BLaER1 treated with 17β-estradiol and CSF1 and Interleukin-3, amounts not matched to agents 10 nM and 100 nM (cell line): ENCODE measurements around the gene STRIP2.
"Not testable (repeated sequence)": the region's sequence is repeated elsewhere in the genome, so short reads cannot be mapped to it uniquely, and the experiment has no call there.

Experiments used
- H3K27ac ChIP-seq, 11 experiments: shearing (Covaris generic); formaldehyde crosslinking; 2 replicates each; pipeline ENCODE4 v1.8.1; 2022
- H3K27me3 ChIP-seq, 11 experiments: shearing (Covaris generic); formaldehyde crosslinking; 2 replicates each; pipeline ENCODE4 v1.8.1; 2022
- H3K36me3 ChIP-seq, 11 experiments: shearing (Covaris generic); formaldehyde crosslinking; 2 replicates each; pipeline ENCODE4 v1.8.1; 2022
- H3K4me1 ChIP-seq, 10 experiments: shearing (Covaris generic); formaldehyde crosslinking; 2 replicates each; pipeline ENCODE4 v1.8.1; 2022
- H3K4me2 ChIP-seq, 11 experiments: shearing (Covaris generic); formaldehyde crosslinking; 2 replicates each; pipeline ENCODE4 v1.8.1; 2022
- H3K4me3 ChIP-seq, 10 experiments: shearing (Covaris generic); formaldehyde crosslinking; 2 replicates each; pipeline ENCODE4 v1.8.1; 2022
- H3K9ac ChIP-seq, 11 experiments: shearing (Covaris generic); formaldehyde crosslinking; 2 replicates each; pipeline ENCODE4 v1.8.1; 2022
- H3K9me3 ChIP-seq, 11 experiments: shearing (Covaris generic); formaldehyde crosslinking; replicated peaks in 1 of 11; 2 replicates each; pipeline ENCODE4 v1.8.1; 2022
- H4K20me1 ChIP-seq, 11 experiments: shearing (Covaris generic); formaldehyde crosslinking; 2 replicates each; pipeline ENCODE4 v1.8.1; 2022
- Cebpa-rat ChIP-seq, 11 experiments: shearing (Covaris generic); IDR thresholded peaks; 2 replicates each; pipeline ENCODE4 v1.8.1; 2022

The STRIP2 gene

GRCh38 chr7:129513546-129513945 is 79.3 kb downstream of the STRIP2 start:
- no peaks in the 10 kb centered on the region for H3K36me3 ChIP-seq
- no peaks in the 10 kb centered on the region for H3K27me3 ChIP-seq
- no peak overlapping the region for H3K9ac ChIP-seq
- 0 out of 20 replicates have a peak, but pooled peaks cover 0 to 6% (median 0%) of the 10 kb centered on the region in 10 experiments for H3K4me1 ChIP-seq
- TF ChIP-seq Cebpa-rat (IDR thresholded peaks at IDR 0.05) = no peak
- no peaks in the 10 kb centered on the region for H3K9me3 ChIP-seq
- H3K4me2 ChIP-seq = no peak overlapping the region
- no peaks in the 10 kb centered on the region for H4K20me1 ChIP-seq
- H3K27ac ChIP-seq = no peak overlapping the region
- H3K4me3 ChIP-seq = no peak overlapping the region

GRCh38 chr7:129514683-129515082 is 80.5 kb downstream of the STRIP2 start:
- Histone ChIP-seq H3K27ac (no peak overlapping the region), H3K4me2 (no peak overlapping the region), H3K4me1 (0 out of 20 replicates have a peak, but pooled peaks cover 0 to 6% (median 0%) of the 10 kb centered on the region in 10 experiments), H3K36me3 (no peaks in the 10 kb centered on the region), H3K4me3 (no peak overlapping the region), H4K20me1 (no peaks in the 10 kb centered on the region), H3K9ac (no peak overlapping the region), H3K9me3 (no peaks in the 10 kb centered on the region), H3K27me3 (no peaks in the 10 kb centered on the region)
- TF ChIP-seq Cebpa-rat (IDR thresholded peaks at IDR 0.05) = no peak

- Histone ChIP-seq H3K36me3 (no peaks in the 10 kb centered on the region), H3K27ac (no peak overlapping the region), H3K4me3 (no peak overlapping the region), H4K20me1 (no peaks in the 10 kb centered on the region), H3K4me1 (0 out of 20 replicates have a peak, but pooled peaks cover 0 to 6% (median 0%) of the 10 kb centered on the region in 10 experiments), H3K27me3 (no peaks in the 10 kb centered on the region), H3K9ac (no peak overlapping the region), H3K9me3 (no peaks in the 10 kb centered on the region), H3K4me2 (no peak overlapping the region)
- no peak for TF ChIP-seq Cebpa-rat (IDR thresholded peaks at IDR 0.05)
Observed at GRCh38 chr7:129515381-129515780, 81.1 kb downstream of the STRIP2 start.

GRCh38 chr7:129517931-129518330 is 83.7 kb downstream of the STRIP2 start:
- Histone ChIP-seq H3K4me1 (0 out of 20 replicates have a peak, but pooled peaks cover 0 to 6% (median 0%) of the 10 kb centered on the region in 10 experiments), H3K4me3 (no peak overlapping the region), H3K27ac (no peak overlapping the region), H3K4me2 (no peak overlapping the region), H4K20me1 (no peaks in the 10 kb centered on the region), H3K9ac (no peak overlapping the region), H3K36me3 (no peaks in the 10 kb centered on the region), H3K27me3 (no peaks in the 10 kb centered on the region), H3K9me3 (no peaks in the 10 kb centered on the region)
- no peak for TF ChIP-seq Cebpa-rat (IDR thresholded peaks at IDR 0.05)

GRCh38 chr7:129519464-129519863 is 85.2 kb downstream of the STRIP2 start:
- no peak for TF ChIP-seq Cebpa-rat (IDR thresholded peaks at IDR 0.05)
- Histone ChIP-seq H3K4me3 (no peak overlapping the region), H4K20me1 (no peaks in the 10 kb centered on the region)

GRCh38 chr7:129522088-129522970 is 88.1 kb downstream of the STRIP2 start:
- Histone ChIP-seq H3K4me3 (no peak overlapping the region), H4K20me1 (no peaks in the 10 kb centered on the region), H3K9me3 (no peaks in the 10 kb centered on the region), H3K4me2 (no peak overlapping the region), H3K27me3 (no peaks in the 10 kb centered on the region), H3K4me1 (peaks cover 0 to 21% (median 3%) of the 10 kb centered on the region in 10 experiments; a peak in 8 of 20 replicates), H3K27ac (no peak overlapping the region), H3K9ac (no peak overlapping the region), H3K36me3 (no peaks in the 10 kb centered on the region)
- no peak for TF ChIP-seq Cebpa-rat (IDR thresholded peaks at IDR 0.05)

More at GRCh38 chr7:129519464-129519863, 85.2 kb downstream of the STRIP2 start:
- H3K4me2 ChIP-seq = no peak overlapping the region
- peaks cover 0 to 14% (median 1%) of the 10 kb centered on the region in 10 experiments; a peak in 8 of 20 replicates for H3K4me1 ChIP-seq
- H3K9me3 ChIP-seq = no peaks in the 10 kb centered on the region
- H3K27me3 ChIP-seq = no peaks in the 10 kb centered on the region
- H3K27ac ChIP-seq = no peak overlapping the region
- no peaks in the 10 kb centered on the region for H3K36me3 ChIP-seq
- no peak overlapping the region for H3K9ac ChIP-seq

GRCh38 chr7:129522971-129523340 is 88.7 kb downstream of the STRIP2 start:
- Histone ChIP-seq H3K4me2 (no peak overlapping the region), H3K4me1 (peaks cover 0 to 18% (median 3%) of the 10 kb centered on the region in 10 experiments; a peak in 8 of 20 replicates), H3K27me3 (no peaks in the 10 kb centered on the region), H3K9ac (no peak overlapping the region), H3K27ac (no peak overlapping the region), H3K36me3 (no peaks in the 10 kb centered on the region), H3K9me3 (no peaks in the 10 kb centered on the region), H3K4me3 (no peak overlapping the region), H4K20me1 (no peaks in the 10 kb centered on the region)
- TF ChIP-seq Cebpa-rat (IDR thresholded peaks at IDR 0.05) = no peak

GRCh38 chr7:129523924-129524323 is 89.7 kb downstream of the STRIP2 start:
- no peak overlapping the region for H3K9ac ChIP-seq
- no peak for TF ChIP-seq Cebpa-rat (IDR thresholded peaks at IDR 0.05)
- no peaks in the 10 kb centered on the region for H3K27me3 ChIP-seq
- H3K27ac ChIP-seq = no peak overlapping the region
- peaks cover 0 to 15% (median 3%) of the 10 kb centered on the region in 10 experiments; a peak in 8 of 20 replicates for H3K4me1 ChIP-seq
- no peaks in the 10 kb centered on the region for H3K36me3 ChIP-seq
- no peaks in the 10 kb centered on the region for H3K9me3 ChIP-seq
- H3K4me3 ChIP-seq = no peak overlapping the region
- H4K20me1 ChIP-seq = no peaks in the 10 kb centered on the region
- peak overlapping the region in 2 of 11 experiments; percentile 33 to 38; a peak in 2 of 22 replicates for H3K4me2 ChIP-seq

- peak overlapping the region in 5 of 11 experiments; percentile 33 to 44 (median 38); a peak in 9 of 22 replicates for H3K4me2 ChIP-seq
- not testable (repeated sequence) for H4K20me1 ChIP-seq
Observed at GRCh38 chr7:129524405-129524804, 90.2 kb downstream of the STRIP2 start.

More at GRCh38 chr7:129524405-129524804, 90.2 kb downstream of the STRIP2 start:
- not testable (repeated sequence) for H3K4me3 ChIP-seq, H3K27me3 ChIP-seq, H3K9ac ChIP-seq, H3K27ac ChIP-seq, H3K9me3 ChIP-seq, H3K36me3 ChIP-seq
- H3K4me1 ChIP-seq = peaks cover 0 to 15% (median 3%) of the 10 kb centered on the region in 10 experiments; a peak in 8 of 20 replicates
- TF ChIP-seq Cebpa-rat (IDR thresholded peaks at IDR 0.05) = peak in 8 of 11 experiments; percentile 26 to 66 (median 57); a peak in 11 of 22 replicates
